Posterior cingulate gyrus (tissue), 11 donors: ENCODE measurements around the gene TSEN15.

Experiments
- DNase-seq, 10 donors: peaks; one replicate each; pipeline versions ENCODE4 v3.0.0 to v3.0.0-alpha.2; 2020 to 2021; ENCODE audit warnings: mixed read lengths in 3 of 10
- intact Hi-C: fragments of 100-400 bp; cut with DNase I; formaldehyde crosslinking; loops from one replicate; pipeline ENCODE4 v1.15.1; 2023

Gene TSEN15

GRCh38 chr1:184051485-184052193, at the start of gene TSEN15:
TSS of gene TSEN15 (plus strand) at chr1:184051730. CDS start at chr1:184051756, 26 bp downstream.
- intact Hi-C loops = loop anchor here (5.0 to 10.0 kb wide), 2 partner anchors 119 to 247 kb away; partner anchors contain the start of gene RGL1

GRCh38 chr1:184002071-184002470, 49.5 kb upstream of the TSEN15 start:
- peak in 7 of 10 donors; percentile 30 to 92 (median 64) for DNase-seq
- intact Hi-C loops = no loop called here

More at GRCh38 chr1:184051485-184052193, at the start of gene TSEN15:
- peak; percentile 58 to 95 (median 76) for DNase-seq

GRCh38 chr1:184004935-184005334, 46.6 kb upstream of the TSEN15 start:
- intact Hi-C loops = no loop called here
- no peak for DNase-seq

- intact Hi-C loops = no loop called here
- no peak for DNase-seq
These were observed 46.0 kb upstream of the TSEN15 start for GRCh38 chr1:184005506-184005905.

- DNase-seq = no peak
- intact Hi-C loops = no loop called here
These were observed 40.7 kb upstream of the TSEN15 start for GRCh38 chr1:184010788-184011187.

- intact Hi-C loops = no loop called here
These were observed 39.3 kb upstream of the TSEN15 start for GRCh38 chr1:184012187-184012586.

GRCh38 chr1:184014271-184014670, 37.3 kb upstream of the TSEN15 start:
- no peak for DNase-seq
- intact Hi-C loops = no loop called here

More at GRCh38 chr1:184012187-184012586, 39.3 kb upstream of the TSEN15 start:
- DNase-seq = no peak

GRCh38 chr1:184016169-184016568, 35.4 kb upstream of the TSEN15 start:
- DNase-seq = no peak

GRCh38 chr1:184017306-184017705, 34.2 kb upstream of the TSEN15 start:
- no peak for DNase-seq
- intact Hi-C loops = no loop called here

More at GRCh38 chr1:184016169-184016568, 35.4 kb upstream of the TSEN15 start:
- intact Hi-C loops = no loop called here

- intact Hi-C loops = no loop called here
- no peak for DNase-seq
These were observed 32.9 kb upstream of the TSEN15 start for GRCh38 chr1:184018622-184019021.

- intact Hi-C loops = no loop called here
- no peak for DNase-seq
These were observed 32.5 kb upstream of the TSEN15 start for GRCh38 chr1:184019069-184019468.

GRCh38 chr1:184019506-184019905, 32.0 kb upstream of the TSEN15 start:
- no peak for DNase-seq
- intact Hi-C loops = no loop called here

GRCh38 chr1:184020328-184020727, 31.2 kb upstream of the TSEN15 start:
- DNase-seq = no peak
- intact Hi-C loops = no loop called here

GRCh38 chr1:184020855-184021254, 30.7 kb upstream of the TSEN15 start:
- intact Hi-C loops = no loop called here
- no peak for DNase-seq

- intact Hi-C loops = no loop called here
These were observed 29.8 kb upstream of the TSEN15 start for GRCh38 chr1:184021728-184022127.

GRCh38 chr1:184022668-184023067, 28.9 kb upstream of the TSEN15 start:
- intact Hi-C loops = no loop called here
- no peak for DNase-seq

More at GRCh38 chr1:184021728-184022127, 29.8 kb upstream of the TSEN15 start:
- DNase-seq = no peak

- DNase-seq = no peak
- intact Hi-C loops = no loop called here
These were observed 28.4 kb upstream of the TSEN15 start for GRCh38 chr1:184023171-184023570.

- intact Hi-C loops = no loop called here
- no peak for DNase-seq
These were observed 26.3 kb upstream of the TSEN15 start for GRCh38 chr1:184025242-184025675.

- DNase-seq = no peak
- intact Hi-C loops = no loop called here
These were observed 23.5 kb upstream of the TSEN15 start for GRCh38 chr1:184027826-184028695.

- intact Hi-C loops = no loop called here
- DNase-seq = peak in 8 of 10 donors; percentile 29 to 91 (median 60)
These were observed 22.5 kb upstream of the TSEN15 start for GRCh38 chr1:184028854-184029623.
